Nephron (organoid): ENCODE data around the gene PLPPR1.

ENCODE experiments used
- H3K27ac Mint-ChIP-seq, 3 experiments: 2 replicates each; pipeline ENCODE4 v1.8.0; 2020; ENCODE audit warnings: mixed read lengths in 3 of 3, mild to moderate bottlenecking in 2 of 3, moderate library complexity in 1 of 3
- H3K27me3 Mint-ChIP-seq: 2 replicates; pipeline ENCODE4 v1.8.0; 2021; ENCODE audit warnings: low read depth, mild to moderate bottlenecking, moderate library complexity, mixed read lengths
- H3K36me3 Mint-ChIP-seq: 2 replicates; pipeline ENCODE4 v1.8.0; 2020; ENCODE audit warnings: low read depth, mixed read lengths
- H3K4me1 Mint-ChIP-seq: 2 replicates; pipeline ENCODE4 v1.8.0; 2020; ENCODE audit warnings: mixed read lengths
- H3K4me3 Mint-ChIP-seq, 3 experiments: 2 replicates each; pipeline ENCODE4 v1.8.0; 2020; ENCODE audit warnings: mild to moderate bottlenecking in 3 of 3, mixed read lengths in 3 of 3, moderate library complexity in 2 of 3
- H3K9me3 Mint-ChIP-seq: 2 replicates; pipeline ENCODE4 v1.8.0; 2020; ENCODE audit warnings: mixed read lengths
- CTCF ChIP-seq, 3 experiments: fragments of 200-600 bp; sonication (generic); IDR thresholded peaks; one replicate each; pipeline ENCODE4 v1.5.0; 2021; ENCODE audit warnings: antibody characterized with exemption in 3 of 3; ENCODE audit not compliant: unreplicated experiment in 3 of 3

The PLPPR1 gene

GRCh38 chr9:101366038-101366756, 337.7 kb downstream of the PLPPR1 start:
- Mint-ChIP-seq H3K27ac (peak overlapping the region; percentile 16 to 47 (median 27)), H3K9me3 (no peaks in the 10 kb centered on the region), H3K4me1 (peaks cover 7% of the 10 kb centered on the region), H3K36me3 (no peaks in the 10 kb centered on the region), H3K4me3 (no peak overlapping the region), H3K27me3 (no peaks in the 10 kb centered on the region)
- TF ChIP-seq CTCF (IDR thresholded peaks at IDR 0.05; ENCODE audit: unreplicated experiment in 3 of 3), result no peak

- Mint-ChIP-seq H3K4me1 (peaks cover 7% of the 10 kb centered on the region), H3K27ac (no peak overlapping the region), H3K36me3 (no peaks in the 10 kb centered on the region), H3K9me3 (no peaks in the 10 kb centered on the region), H3K27me3 (no peaks in the 10 kb centered on the region), H3K4me3 (no peak overlapping the region)
- TF ChIP-seq CTCF (IDR thresholded peaks at IDR 0.05; ENCODE audit: unreplicated experiment in 3 of 3), result no peak
Observed at GRCh38 chr9:101367323-101367722, 338.8 kb downstream of the PLPPR1 start.

GRCh38 chr9:101369286-101369685, 340.8 kb downstream of the PLPPR1 start:
- no peak for TF ChIP-seq CTCF (IDR thresholded peaks at IDR 0.05; ENCODE audit: unreplicated experiment in 3 of 3)
- Mint-ChIP-seq H3K9me3 (no peaks in the 10 kb centered on the region), H3K4me1 (peaks cover 18% of the 10 kb centered on the region), H3K4me3 (no peak overlapping the region), H3K27me3 (no peaks in the 10 kb centered on the region), H3K27ac (no peak overlapping the region), H3K36me3 (no peaks in the 10 kb centered on the region)

- Mint-ChIP-seq H3K9me3 (no peaks in the 10 kb centered on the region), H3K4me1 (peaks cover 18% of the 10 kb centered on the region), H3K27me3 (no peaks in the 10 kb centered on the region), H3K36me3 (no peaks in the 10 kb centered on the region), H3K4me3 (no peak overlapping the region), H3K27ac (no peak overlapping the region)
- no peak for TF ChIP-seq CTCF (IDR thresholded peaks at IDR 0.05; ENCODE audit: unreplicated experiment in 3 of 3)
Observed at GRCh38 chr9:101369884-101370531, 341.5 kb downstream of the PLPPR1 start.

GRCh38 chr9:101371813-101372212, 343.3 kb downstream of the PLPPR1 start:
- Mint-ChIP-seq H3K27me3 (no peaks in the 10 kb centered on the region), H3K27ac (no peak overlapping the region), H3K4me1 (peaks cover 20% of the 10 kb centered on the region), H3K36me3 (no peaks in the 10 kb centered on the region), H3K9me3 (peaks cover 5% of the 10 kb centered on the region), H3K4me3 (no peak overlapping the region)
- no peak for TF ChIP-seq CTCF (IDR thresholded peaks at IDR 0.05; ENCODE audit: unreplicated experiment in 3 of 3)
